ENCODE measurements around the gene CFAP97. TPM values are rescaled to one million over a fixed set of nuclear protein-coding genes. Genes with fewer than 3 reads are reported as not detected.
"Not testable (repeated sequence)": the region's sequence is repeated elsewhere in the genome, so short reads cannot be mapped to it uniquely, and the experiment has no call there.

The CFAP97 gene
- total and polyA plus RNA-seq, 11 donors = 2.0 to 22.7 (median 12.4) TPM

DNA sequence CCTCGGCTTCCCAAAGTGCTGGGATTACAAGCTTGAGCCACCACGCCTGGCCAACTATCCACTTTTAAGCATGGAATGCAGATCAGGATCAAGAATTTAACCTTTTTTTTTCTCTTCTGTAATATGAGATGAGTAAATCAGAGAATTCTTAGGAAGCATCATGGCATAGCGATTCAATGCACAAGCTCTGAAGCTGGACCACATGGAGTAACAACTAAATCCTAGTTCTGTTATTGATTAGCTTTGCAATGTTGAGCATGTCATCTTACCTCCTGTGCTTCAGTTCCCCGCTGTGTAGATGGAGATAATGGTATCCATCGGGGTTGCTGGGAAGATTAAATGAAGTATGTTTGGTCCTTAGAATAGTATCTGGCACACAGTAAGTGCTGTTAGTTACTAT lies 3.7 kb upstream of the CFAP97 start:
- Histone ChIP-seq H3K4me1 (peaks cover 8 to 52% (median 34%) of the 10 kb centered on the region in 12 donors), H3K4me3 (no peak overlapping the region), H3K36me3 (no peaks in the 10 kb centered on the region), H3K27ac (no peak overlapping the region), H3K27me3 (peaks cover 0 to 7% (median 0%) of the 10 kb centered on the region in 9 donors), H3K9me3 (no peaks in the 10 kb centered on the region)
- ATAC-seq = no peak
- TF ChIP-seq, protein P1, sequence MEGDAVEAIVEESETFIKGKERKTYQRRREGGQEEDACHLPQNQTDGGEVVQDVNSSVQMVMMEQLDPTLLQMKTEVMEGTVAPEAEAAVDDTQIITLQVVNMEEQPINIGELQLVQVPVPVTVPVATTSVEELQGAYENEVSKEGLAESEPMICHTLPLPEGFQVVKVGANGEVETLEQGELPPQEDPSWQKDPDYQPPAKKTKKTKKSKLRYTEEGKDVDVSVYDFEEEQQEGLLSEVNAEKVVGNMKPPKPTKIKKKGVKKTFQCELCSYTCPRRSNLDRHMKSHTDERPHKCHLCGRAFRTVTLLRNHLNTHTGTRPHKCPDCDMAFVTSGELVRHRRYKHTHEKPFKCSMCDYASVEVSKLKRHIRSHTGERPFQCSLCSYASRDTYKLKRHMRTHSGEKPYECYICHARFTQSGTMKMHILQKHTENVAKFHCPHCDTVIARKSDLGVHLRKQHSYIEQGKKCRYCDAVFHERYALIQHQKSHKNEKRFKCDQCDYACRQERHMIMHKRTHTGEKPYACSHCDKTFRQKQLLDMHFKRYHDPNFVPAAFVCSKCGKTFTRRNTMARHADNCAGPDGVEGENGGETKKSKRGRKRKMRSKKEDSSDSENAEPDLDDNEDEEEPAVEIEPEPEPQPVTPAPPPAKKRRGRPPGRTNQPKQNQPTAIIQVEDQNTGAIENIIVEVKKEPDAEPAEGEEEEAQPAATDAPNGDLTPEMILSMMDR (IDR thresholded peaks at IDR 0.05) = no peak
- no peak for TF ChIP-seq POLR2A (IDR thresholded peaks at IDR 0.05)
- intact Hi-C loops (cut with DNase I) = loop anchor here in 5 of 10 donors (5.0 to 10.0 kb wide), 4 partner anchors 187 to 827 kb away; partner anchors contain the start of genes ANKRD37 (in 3 of the 5) and LRP2BP (in 3 of the 5)
- WGBS, 4 donors = 95 to 97% (median 96%) methylated on average over 5 of the region's 5 CpGs
- DNase-seq = no peak

DNA sequence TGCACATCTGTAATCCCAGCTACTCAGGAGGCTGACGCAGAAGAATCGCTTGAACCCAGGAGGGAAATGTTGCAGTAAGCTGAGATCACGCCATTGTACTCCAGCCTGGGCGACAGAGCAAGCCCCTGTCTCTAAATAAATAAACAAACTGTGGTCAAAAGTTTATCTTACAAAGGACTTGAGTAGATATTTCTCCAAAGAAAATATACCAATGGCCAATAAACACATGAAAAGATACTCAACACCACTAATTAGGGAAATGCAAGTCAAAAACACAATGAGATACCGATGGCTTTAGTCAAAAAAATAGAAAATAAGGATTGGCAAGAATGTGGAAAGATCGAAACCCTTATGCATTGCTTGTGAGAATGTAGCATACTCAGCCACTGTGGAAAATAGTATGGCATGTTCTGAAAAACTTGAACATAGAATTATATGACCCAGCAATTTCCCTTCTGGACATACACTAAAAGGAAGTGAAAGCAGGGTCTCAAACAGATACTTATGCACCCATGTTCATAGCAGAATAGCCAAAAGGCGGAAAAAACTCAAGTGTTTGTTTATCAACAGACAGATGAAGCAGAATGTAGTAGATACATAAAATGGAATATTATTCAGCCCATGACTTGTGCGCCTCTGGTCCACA lies 2.0 kb upstream of the CFAP97 start:
- ATAC-seq (no peak), DNase-seq (no peak)
- Histone ChIP-seq H3K36me3 (no peaks in the 10 kb centered on the region), H3K4me1 (peaks cover 8 to 46% (median 27%) of the 10 kb centered on the region in 12 donors), H3K27ac (no peak overlapping the region), H3K9me3 (no peaks in the 10 kb centered on the region), H3K4me3 (no peak overlapping the region), H3K27me3 (peaks cover 0 to 4% (median 0%) of the 10 kb centered on the region in 9 donors)
- 91 to 95% (median 94%) methylated on average over 8 of the region's 8 CpGs for WGBS, 4 donors
- TF ChIP-seq, protein P1 (IDR thresholded peaks at IDR 0.05) = no peak
- TF ChIP-seq POLR2A (IDR thresholded peaks at IDR 0.05) = no peak
- intact Hi-C loops (cut with DNase I) = loop anchor here in 5 of 10 donors (5.0 to 10.0 kb wide), 4 partner anchors 189 to 829 kb away; partner anchors contain the start of genes ANKRD37 (in 3 of the 5) and LRP2BP (in 3 of the 5)

DNA sequence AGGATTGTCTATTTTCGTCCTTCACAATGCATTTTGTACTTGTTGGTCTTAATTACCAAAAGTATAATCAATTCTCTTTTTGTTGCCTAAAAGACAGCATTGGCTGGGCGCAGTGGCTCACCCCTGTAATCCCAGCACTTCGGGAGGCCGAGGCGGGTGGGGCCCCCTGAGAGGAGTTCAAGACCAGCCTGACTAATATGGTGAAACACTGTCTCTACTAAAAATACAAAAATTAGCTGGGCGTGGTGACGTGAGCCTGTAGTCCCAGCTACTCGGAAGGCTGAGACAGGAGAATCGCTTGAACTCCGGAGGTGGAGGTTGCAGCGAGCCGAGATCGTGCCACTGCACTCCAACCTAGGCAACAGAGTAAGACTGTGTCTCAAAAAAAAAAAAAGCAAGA lies 1.3 kb upstream of the CFAP97 start:
- not testable (repeated sequence) for ATAC-seq, H3K4me3 ChIP-seq, DNase-seq, H3K27me3 ChIP-seq, H3K36me3 ChIP-seq, H3K9me3 ChIP-seq
- intact Hi-C loops (cut with DNase I) = loop anchor here in 5 of 10 donors (5.0 to 10.0 kb wide), 4 partner anchors 190 to 830 kb away; partner anchors contain the start of genes ANKRD37 (in 3 of the 5) and LRP2BP (in 3 of the 5)
- Histone ChIP-seq H3K27ac (peak overlapping the region in 1 of 12 donors; percentile 99), H3K4me1 (peaks cover 8 to 42% (median 26%) of the 10 kb centered on the region in 12 donors)
- WGBS, 4 donors = 95 to 97% (median 96%) methylated on average over 13 of the region's 13 CpGs

DNA sequence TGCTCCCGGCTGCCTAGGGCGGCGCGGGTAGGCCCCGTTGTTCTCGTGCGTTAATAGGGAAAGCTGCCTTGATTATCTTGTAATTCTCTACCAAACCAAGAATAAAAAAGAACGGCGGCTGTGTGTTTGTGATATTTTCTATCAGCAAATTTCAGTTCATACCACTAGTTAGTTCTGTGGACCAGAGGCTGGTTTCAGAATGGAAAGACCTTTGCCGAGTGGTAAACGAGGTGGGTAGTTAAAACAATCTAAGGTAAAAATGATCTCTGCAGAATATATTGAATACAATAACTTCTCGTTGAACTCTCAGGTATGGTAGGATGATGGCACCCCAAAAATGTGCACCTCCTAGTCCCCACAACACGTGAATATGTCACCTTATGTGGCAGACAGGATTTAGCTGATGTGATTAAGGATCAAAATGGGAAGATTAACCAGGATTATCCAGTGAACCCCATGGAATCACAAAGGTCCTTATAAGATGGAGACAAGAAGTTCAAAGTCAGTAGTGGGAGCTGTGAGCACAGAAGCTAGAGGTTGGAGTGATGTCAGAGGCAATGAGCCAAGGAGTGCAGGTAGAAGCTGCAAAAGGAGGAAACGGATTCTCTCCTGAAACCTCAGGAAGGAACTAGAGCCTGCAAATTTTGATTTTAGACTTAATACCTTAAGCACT lies 574 bp upstream of the CFAP97 start:
- Histone ChIP-seq H3K4me3 (peak overlapping the region; percentile 59 to 93 (median 84)), H3K27me3 (peaks cover 0 to 4% (median 0%) of the 10 kb centered on the region in 9 donors), H3K27ac (peak overlapping the region; percentile 88 to 99 (median 97)), H3K9me3 (no peaks in the 10 kb centered on the region), H3K36me3 (peaks cover 0 to 2% (median 0%) of the 10 kb centered on the region in 9 donors), H3K4me1 (peaks cover 8 to 42% (median 26%) of the 10 kb centered on the region in 12 donors)
- 4 to 12% (median 7%) methylated on average over 7 to 14 of the region's 14 CpGs for WGBS, 4 donors
- no peak for DNase-seq
- intact Hi-C loops (cut with DNase I) = loop anchor here in 4 of 10 donors (1.0 to 10.0 kb wide), 5 partner anchors 180 to 830 kb away; partner anchors contain the start of genes ANKRD37 (in 3 of the 4) and LRP2BP (in 2 of the 4)
- TF ChIP-seq, protein P1 (IDR thresholded peaks at IDR 0.05) = no peak
- TF ChIP-seq POLR2A (IDR thresholded peaks at IDR 0.05) = no peak
- no peak for ATAC-seq
